Trophoblast cell (in vitro differentiated cells and primary cell): ENCODE results near the gene PIP5K1B.

Experiments used
- DNase-seq, 2 donors: peaks; one replicate each; pipeline ENCODE4 v3.0.0-alpha.2; 2016
- H2AFZ ChIP-seq: 2 replicates; pipeline ENCODE4 v1.6.1; 2013; ENCODE audit warnings: low read length, moderate library complexity, mild to moderate bottlenecking; ENCODE audit not compliant: insufficient read depth, poor library complexity
- H2AK5ac ChIP-seq: 2 replicates; pipeline ENCODE4 v1.6.1; 2013; ENCODE audit warnings: mild to moderate bottlenecking, low read length
- H2BK120ac ChIP-seq: 2 replicates; pipeline ENCODE4 v1.6.1; 2013; ENCODE audit warnings: low read length, mild to moderate bottlenecking, moderate library complexity; ENCODE audit not compliant: insufficient read depth, poor library complexity
- H2BK12ac ChIP-seq: 2 replicates; pipeline ENCODE4 v1.6.1; 2013; ENCODE audit warnings: mild to moderate bottlenecking, low read length, moderate library complexity
- H2BK5ac ChIP-seq: 2 replicates; pipeline ENCODE4 v1.6.1; 2013; ENCODE audit warnings: low read length, low read depth, moderate library complexity, mild to moderate bottlenecking; ENCODE audit not compliant: poor library complexity
- H3K14ac ChIP-seq: 2 replicates; pipeline ENCODE4 v1.6.1; 2013; ENCODE audit warnings: mild to moderate bottlenecking, low read length
- H3K18ac ChIP-seq: 2 replicates; pipeline ENCODE4 v1.6.1; 2013; ENCODE audit warnings: mild to moderate bottlenecking, low read length
- H3K23ac ChIP-seq: 2 replicates; pipeline ENCODE4 v1.6.1; 2013; ENCODE audit warnings: low read length
- H3K27ac ChIP-seq: 2 replicates; pipeline ENCODE4 v1.5.1; 2013; ENCODE audit warnings: low read depth, mild to moderate bottlenecking, inconsistent platforms, low read length, moderate library complexity
- H3K27me3 ChIP-seq: 2 replicates; pipeline ENCODE4 v1.6.1; 2013; ENCODE audit warnings: inconsistent platforms, mild to moderate bottlenecking, low read length, moderate library complexity; ENCODE audit not compliant: insufficient read depth
- H3K36me3 ChIP-seq, 2 experiments: 1 replicate in 1 of 2; 2 replicates in 1 of 2; pipeline ENCODE4 v1.6.1; 2013; ENCODE audit warnings: low read length in 2 of 2, mild to moderate bottlenecking in 2 of 2, moderate library complexity in 1 of 2; ENCODE audit not compliant: insufficient read depth in 2 of 2, control insufficient read depth in 1 of 2
- H3K4ac ChIP-seq: 2 replicates; pipeline ENCODE4 v1.6.1; 2013; ENCODE audit warnings: low read depth, mild to moderate bottlenecking, low read length, moderate library complexity
- H3K4me1 ChIP-seq, 2 experiments: 1 replicate in 1 of 2; 2 replicates in 1 of 2; pipeline ENCODE4 v1.6.1; 2013; ENCODE audit warnings: low read length in 2 of 2, mild to moderate bottlenecking in 2 of 2, moderate library complexity in 1 of 2; ENCODE audit not compliant: insufficient read depth in 2 of 2, control insufficient read depth in 1 of 2
- H3K4me2 ChIP-seq: 2 replicates; pipeline ENCODE4 v1.6.1; 2013; ENCODE audit warnings: inconsistent platforms, mild to moderate bottlenecking, low read length, moderate library complexity
- H3K4me3 ChIP-seq: 2 replicates; pipeline ENCODE4 v1.5.1; 2013; ENCODE audit warnings: mild to moderate bottlenecking, low read depth, low read length, inconsistent platforms
- H3K79me1 ChIP-seq: one replicate; pipeline ENCODE4 v1.6.1; 2013; ENCODE audit warnings: low read length
- H3K79me2 ChIP-seq: 2 replicates; pipeline ENCODE4 v1.6.1; 2013; ENCODE audit warnings: low read length, mild to moderate bottlenecking; ENCODE audit not compliant: control insufficient read depth, insufficient read depth, poor library complexity
- H3K9ac ChIP-seq: 2 replicates; pipeline ENCODE4 v1.6.1; 2013; ENCODE audit warnings: mild to moderate bottlenecking, low read length
- H3K9me3 ChIP-seq: 2 replicates; pipeline ENCODE4 v1.6.1; 2013; ENCODE audit warnings: low read depth, mild to moderate bottlenecking, control low read depth, inconsistent platforms, low read length; ENCODE audit not compliant: insufficient read depth
- H4K12ac ChIP-seq: 2 replicates; pipeline ENCODE4 v1.6.1; 2013; ENCODE audit warnings: low read depth, mild to moderate bottlenecking, low read length, moderate library complexity
- H4K8ac ChIP-seq: 2 replicates; pipeline ENCODE4 v1.6.1; 2013; ENCODE audit warnings: low read depth, mild to moderate bottlenecking, low read length, moderate library complexity
- H4K91ac ChIP-seq: one replicate; pipeline ENCODE4 v1.6.1; 2013; ENCODE audit warnings: low read depth, mild to moderate bottlenecking, low read length, moderate library complexity
- WGBS: extraction: QIAGEN DNeasy Blood & Tissue Kit; methylation state at CpG from one replicate; pipeline ENCODE4 v1.1.7; 2013; ENCODE audit warnings: missing lambda C conversion rate; ENCODE audit not compliant: insufficient read length, insufficient coverage; ENCODE audit errors: extremely low coverage; 5-methylcytosine and 5-hydroxymethylcytosine counted together

Gene PIP5K1B

GRCh38 chr9:68780380-68780712 is 75.3 kb downstream of the PIP5K1B start:
- Histone ChIP-seq H3K4me3 (peak overlapping the region; percentile 78), H3K79me2 (peaks cover 2% of the 10 kb centered on the region), H2AFZ (peak overlapping the region; percentile 68), H3K9me3 (no peaks in the 10 kb centered on the region), H3K4ac (peak overlapping the region; percentile 24), H3K27me3 (no peaks in the 10 kb centered on the region), H3K27ac (peak overlapping the region; percentile 86), H3K36me3 (no peaks in the 10 kb centered on the region), H3K9ac (peak overlapping the region; percentile 77), H2BK120ac (no peak overlapping the region), H2AK5ac (no peak overlapping the region), H2BK5ac (no peak overlapping the region), H3K4me1 (peaks cover 2 to 6% of the 10 kb centered on the region in 2 experiments), H4K91ac (peak overlapping the region; percentile 53), H2BK12ac (no peak overlapping the region), H4K12ac (peak overlapping the region; percentile 36), H3K14ac (peak overlapping the region; percentile 78), H3K79me1 (peaks cover 9% of the 10 kb centered on the region), H3K23ac (no peak overlapping the region), H3K4me2 (peak overlapping the region; percentile 72), H3K18ac (peak overlapping the region; percentile 83), H4K8ac (peak overlapping the region; percentile 98)
- DNase-seq = no peak
- WGBS = no CpG with 5 or more reads among the region's 19 CpGs

GRCh38 chr9:68780720-68781119 is 75.7 kb downstream of the PIP5K1B start:
- no peak overlapping the region for H2BK12ac ChIP-seq
- peaks cover 2 to 6% of the 10 kb centered on the region in 2 experiments for H3K4me1 ChIP-seq
- no peaks in the 10 kb centered on the region for H3K27me3 ChIP-seq
- peak overlapping the region; percentile 77 for H3K9ac ChIP-seq
- no peak overlapping the region for H3K18ac ChIP-seq
- no peak overlapping the region for H2AFZ ChIP-seq
- H2AK5ac ChIP-seq = no peak overlapping the region
- H3K36me3 ChIP-seq = no peaks in the 10 kb centered on the region
- H3K23ac ChIP-seq = no peak overlapping the region
- DNase-seq = no peak
- peak overlapping the region; percentile 78 for H3K4me3 ChIP-seq
- no peak overlapping the region for H3K27ac ChIP-seq
- H4K91ac ChIP-seq = no peak overlapping the region
- H2BK120ac ChIP-seq = no peak overlapping the region
- H3K79me1 ChIP-seq = peaks cover 9% of the 10 kb centered on the region
- H4K12ac ChIP-seq = no peak overlapping the region
- WGBS = no CpG with 5 or more reads among the region's 7 CpGs
- no peak overlapping the region for H4K8ac ChIP-seq
- peaks cover 2% of the 10 kb centered on the region for H3K79me2 ChIP-seq
- peak overlapping the region; percentile 72 for H3K4me2 ChIP-seq
- H3K14ac ChIP-seq = no peak overlapping the region
- H2BK5ac ChIP-seq = no peak overlapping the region
- H3K9me3 ChIP-seq = no peaks in the 10 kb centered on the region
- H3K4ac ChIP-seq = peak overlapping the region; percentile 15

GRCh38 chr9:68781928-68782327 is 76.9 kb downstream of the PIP5K1B start:
- peaks cover 9% of the 10 kb centered on the region for H3K79me1 ChIP-seq
- H3K36me3 ChIP-seq = no peaks in the 10 kb centered on the region
- H3K27me3 ChIP-seq = no peaks in the 10 kb centered on the region
- no peak overlapping the region for H4K8ac ChIP-seq
- H2BK5ac ChIP-seq = no peak overlapping the region
- no peak overlapping the region for H3K4me2 ChIP-seq
- H4K12ac ChIP-seq = no peak overlapping the region
- H3K79me2 ChIP-seq = peaks cover 2% of the 10 kb centered on the region
- H3K9me3 ChIP-seq = no peaks in the 10 kb centered on the region
- H3K14ac ChIP-seq = no peak overlapping the region
- no peak overlapping the region for H3K27ac ChIP-seq
- H3K4me3 ChIP-seq = no peak overlapping the region
- H3K23ac ChIP-seq = no peak overlapping the region
- no peak overlapping the region for H4K91ac ChIP-seq
- no peak overlapping the region for H2BK120ac ChIP-seq
- no peak overlapping the region for H2BK12ac ChIP-seq
- H2AFZ ChIP-seq = no peak overlapping the region
- no peak overlapping the region for H3K18ac ChIP-seq
- DNase-seq = no peak
- peaks cover 2 to 6% of the 10 kb centered on the region in 2 experiments for H3K4me1 ChIP-seq
- H3K9ac ChIP-seq = no peak overlapping the region
- H3K4ac ChIP-seq = no peak overlapping the region
- H2AK5ac ChIP-seq = no peak overlapping the region

- H3K4me1 ChIP-seq = peaks cover 2 to 6% of the 10 kb centered on the region in 2 experiments
- H4K12ac ChIP-seq = no peak overlapping the region
- H2AK5ac ChIP-seq = no peak overlapping the region
- no peak overlapping the region for H3K18ac ChIP-seq
- no peak overlapping the region for H3K4ac ChIP-seq
- H3K27me3 ChIP-seq = no peaks in the 10 kb centered on the region
- H3K9me3 ChIP-seq = no peaks in the 10 kb centered on the region
- no peak overlapping the region for H2BK12ac ChIP-seq
- no peaks in the 10 kb centered on the region for H3K36me3 ChIP-seq
- WGBS = no CpG with 5 or more reads among the region's 3 CpGs
- no peak overlapping the region for H3K4me3 ChIP-seq
- H3K23ac ChIP-seq = no peak overlapping the region
- no peak overlapping the region for H2AFZ ChIP-seq
- H3K79me1 ChIP-seq = peaks cover 9% of the 10 kb centered on the region
- no peak overlapping the region for H2BK5ac ChIP-seq
- no peak overlapping the region for H4K91ac ChIP-seq
- H2BK120ac ChIP-seq = no peak overlapping the region
- peak; percentile 72 to 86 for DNase-seq
- no peak overlapping the region for H3K27ac ChIP-seq
- H3K79me2 ChIP-seq = peaks cover 2% of the 10 kb centered on the region
- no peak overlapping the region for H3K14ac ChIP-seq
- H3K4me2 ChIP-seq = no peak overlapping the region
- no peak overlapping the region for H4K8ac ChIP-seq
- no peak overlapping the region for H3K9ac ChIP-seq
Measured at GRCh38 chr9:68782546-68782945, 77.5 kb downstream of the PIP5K1B start.
